Spleen (tissue), 7 donors: ENCODE measurements around the gene PRMT2.
"Not testable (repeated sequence)": the region's sequence is repeated elsewhere in the genome, so short reads cannot be mapped to it uniquely, and the experiment has no call there.

Source experiments
- CTCF ChIP-seq, 11 experiments: fragments of 200-600 bp in 7 of 11; fragments of 450-650 bp in 4 of 11; sonication (generic) in 4 of 11; IDR thresholded peaks in 8 of 11; conservative IDR thresholded peaks in 3 of 11; 1 replicate in 7 of 11; 2 replicates in 4 of 11; pipeline versions ENCODE4 v1.4.0 to v1.8.0; 2016 to 2021; ENCODE audit warnings: antibody characterized with exemption in 11 of 11, inconsistent platforms in 4 of 11, mild to moderate bottlenecking in 1 of 11
- POLR2A ChIP-seq, 3 donors: fragments of 450-650 bp; IDR thresholded peaks; one replicate each; pipeline ENCODE4 v1.5.1; 2017; ENCODE audit warnings: antibody characterized with exemption in 3 of 3, mild to moderate bottlenecking in 1 of 3
- POLR2AphosphoS5 ChIP-seq, 3 donors: sonication (generic); formaldehyde crosslinking; IDR thresholded peaks; one replicate each; pipeline ENCODE4 v1.5.1; 2017; ENCODE audit warnings: antibody characterized with exemption in 3 of 3
- donor health status: DM: no; HTN: no; CAD: no; lungs with moderate emphysema.
- donor health status: DM: no; HTN: no; CAD: no.
- donor health status: DM: no; HTN: no; CAD: no.

DNA sequence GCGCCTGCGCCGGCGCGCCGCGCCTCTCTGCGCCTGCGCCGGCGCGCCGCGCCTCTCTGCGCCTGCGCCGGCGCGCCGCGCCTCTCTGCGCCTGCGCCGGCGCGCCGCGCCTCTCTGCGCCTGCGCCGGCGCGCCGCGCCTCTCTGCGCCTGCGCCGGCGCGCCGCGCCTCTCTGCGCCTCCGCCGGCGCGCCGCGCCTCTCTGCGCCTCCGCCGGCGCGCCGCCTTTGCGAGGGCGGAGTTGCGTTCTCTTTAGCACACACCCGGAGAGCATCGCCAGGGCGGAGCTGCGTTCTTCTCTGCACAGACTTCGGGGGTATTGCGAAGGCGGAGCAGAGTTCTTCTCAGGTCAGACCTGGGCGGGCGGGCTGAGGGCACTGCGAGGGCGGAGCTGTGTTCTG is 63.6 kb downstream of the PRMT2 start:
- TF ChIP-seq CTCF (IDR thresholded peaks at IDR 0.05 in 8 of 11, conservative IDR thresholded peaks at IDR 0.05 in 3 of 11); POLR2A (IDR thresholded peaks at IDR 0.05); POLR2AphosphoS5 (IDR thresholded peaks at IDR 0.05): not testable (repeated sequence)
